ENCODE results near the gene DLL3. TPM values are rescaled to one million over a fixed set of nuclear protein-coding genes. Genes with fewer than 3 reads are reported as not detected.

DLL3 gene
- total RNA-seq, 4 donors from 2014 or later: 0.10 TPM; not detected in 3

DNA sequence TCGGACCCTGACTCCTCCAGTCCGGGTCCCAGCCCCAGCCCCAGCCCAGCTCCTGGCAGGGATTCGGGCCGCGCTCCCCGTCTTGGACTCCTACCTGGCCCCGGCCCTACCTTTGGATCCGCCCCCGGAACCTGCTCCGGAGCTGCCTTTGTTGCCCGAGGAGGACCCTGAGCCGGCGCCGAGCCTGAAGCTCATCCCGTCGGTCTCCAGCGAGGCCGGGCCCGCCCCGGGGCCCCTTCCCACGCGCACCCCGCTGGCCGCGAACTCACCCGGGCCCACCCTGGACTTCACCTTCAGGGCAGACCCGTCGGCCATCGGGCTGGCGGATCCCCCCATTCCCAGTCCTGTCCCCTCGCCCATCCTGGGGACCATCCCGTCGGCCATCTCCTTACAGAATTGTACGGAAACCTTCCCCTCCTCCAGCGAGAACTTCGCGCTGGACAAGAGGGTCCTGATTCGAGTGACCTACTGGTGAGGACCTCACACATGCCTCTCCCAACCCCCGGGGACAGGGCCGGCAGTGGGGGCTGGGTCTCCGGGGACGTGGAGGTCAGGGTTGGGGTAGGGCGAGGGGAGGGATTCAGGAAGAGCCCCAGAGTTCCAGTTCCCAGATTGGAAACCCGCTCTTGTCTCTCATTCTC is 16.9 kb downstream of the DLL3 start:
- intact Hi-C loops (cut with DNase I; ENCODE audit: low total_unique reads): no loop called here
- H3K4me3 ChIP-seq (ENCODE audit: low read depth, poor library complexity, severe bottlenecking): no peak overlapping the region
- 2% methylated on average over 25 to 44 of the region's 44 CpGs for WGBS, 2 donors
- TF ChIP-seq POLR2A (IDR thresholded peaks at IDR 0.05): no peak
- TF ChIP-seq, protein P1, sequence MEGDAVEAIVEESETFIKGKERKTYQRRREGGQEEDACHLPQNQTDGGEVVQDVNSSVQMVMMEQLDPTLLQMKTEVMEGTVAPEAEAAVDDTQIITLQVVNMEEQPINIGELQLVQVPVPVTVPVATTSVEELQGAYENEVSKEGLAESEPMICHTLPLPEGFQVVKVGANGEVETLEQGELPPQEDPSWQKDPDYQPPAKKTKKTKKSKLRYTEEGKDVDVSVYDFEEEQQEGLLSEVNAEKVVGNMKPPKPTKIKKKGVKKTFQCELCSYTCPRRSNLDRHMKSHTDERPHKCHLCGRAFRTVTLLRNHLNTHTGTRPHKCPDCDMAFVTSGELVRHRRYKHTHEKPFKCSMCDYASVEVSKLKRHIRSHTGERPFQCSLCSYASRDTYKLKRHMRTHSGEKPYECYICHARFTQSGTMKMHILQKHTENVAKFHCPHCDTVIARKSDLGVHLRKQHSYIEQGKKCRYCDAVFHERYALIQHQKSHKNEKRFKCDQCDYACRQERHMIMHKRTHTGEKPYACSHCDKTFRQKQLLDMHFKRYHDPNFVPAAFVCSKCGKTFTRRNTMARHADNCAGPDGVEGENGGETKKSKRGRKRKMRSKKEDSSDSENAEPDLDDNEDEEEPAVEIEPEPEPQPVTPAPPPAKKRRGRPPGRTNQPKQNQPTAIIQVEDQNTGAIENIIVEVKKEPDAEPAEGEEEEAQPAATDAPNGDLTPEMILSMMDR (IDR thresholded peaks at IDR 0.05): no peak
- no peak for DNase-seq (ENCODE audit: low spot score in 2 of 2)

DNA sequence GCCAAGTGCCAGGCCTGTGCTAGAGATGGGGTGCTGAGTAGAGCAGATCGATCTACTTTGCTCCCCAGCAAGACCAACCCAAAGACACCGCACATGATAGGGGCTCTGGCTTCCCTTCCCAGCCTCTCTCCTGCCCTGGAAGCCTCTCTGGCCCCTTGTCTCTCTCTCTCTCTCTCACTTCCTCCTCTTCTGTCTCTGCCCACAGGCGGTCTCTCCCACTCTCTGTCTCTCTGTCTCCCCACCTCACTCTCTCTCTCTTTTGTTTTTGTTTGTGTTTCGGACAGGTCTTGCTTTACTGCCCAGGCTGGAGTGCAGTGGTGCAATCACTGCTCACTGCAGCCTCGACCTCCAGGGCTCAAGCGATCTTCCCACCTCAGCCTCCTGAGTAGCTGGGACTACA is 17.5 kb downstream of the DLL3 start:
- WGBS, 2 donors: 48 to 54% methylated on average over 6 of the region's 6 CpGs
- no peak overlapping the region for H3K4me3 ChIP-seq (ENCODE audit: low read depth, poor library complexity, severe bottlenecking)
- TF ChIP-seq POLR2A (IDR thresholded peaks at IDR 0.05): no peak
- TF ChIP-seq, protein P1 (IDR thresholded peaks at IDR 0.05): no peak
- DNase-seq (ENCODE audit: low spot score in 2 of 2): no peak
- intact Hi-C loops (cut with DNase I; ENCODE audit: low total_unique reads): no loop called here

DNA sequence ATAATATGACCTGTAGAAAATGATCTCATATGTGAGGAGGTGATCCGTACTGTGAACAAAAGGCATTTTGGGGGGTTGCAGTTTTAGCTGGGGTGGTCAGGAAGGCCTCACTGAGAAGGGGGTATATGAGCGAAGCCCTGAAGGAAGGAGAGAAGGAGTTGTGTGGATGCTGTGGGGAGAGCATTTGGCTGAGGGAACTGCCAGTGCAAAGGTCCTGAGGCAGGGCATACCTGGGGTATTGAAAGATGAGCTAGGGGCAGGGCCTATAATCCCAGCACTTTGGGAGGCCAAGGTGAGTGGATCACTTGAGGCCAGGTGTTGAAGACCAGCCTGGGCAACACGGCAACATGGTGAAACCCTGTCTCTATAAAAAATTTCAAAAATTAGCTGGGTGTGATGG is 18.7 kb downstream of the DLL3 start:
- WGBS, 2 donors: 76 to 82% methylated on average over 3 of the region's 3 CpGs
- intact Hi-C loops (cut with DNase I; ENCODE audit: low total_unique reads): no loop called here
- TF ChIP-seq, protein P1 (IDR thresholded peaks at IDR 0.05): no peak
- no peak for TF ChIP-seq POLR2A (IDR thresholded peaks at IDR 0.05)
- DNase-seq (ENCODE audit: low spot score in 2 of 2): no peak
- H3K4me3 ChIP-seq (ENCODE audit: low read depth, poor library complexity, severe bottlenecking): no peak overlapping the region

DNA sequence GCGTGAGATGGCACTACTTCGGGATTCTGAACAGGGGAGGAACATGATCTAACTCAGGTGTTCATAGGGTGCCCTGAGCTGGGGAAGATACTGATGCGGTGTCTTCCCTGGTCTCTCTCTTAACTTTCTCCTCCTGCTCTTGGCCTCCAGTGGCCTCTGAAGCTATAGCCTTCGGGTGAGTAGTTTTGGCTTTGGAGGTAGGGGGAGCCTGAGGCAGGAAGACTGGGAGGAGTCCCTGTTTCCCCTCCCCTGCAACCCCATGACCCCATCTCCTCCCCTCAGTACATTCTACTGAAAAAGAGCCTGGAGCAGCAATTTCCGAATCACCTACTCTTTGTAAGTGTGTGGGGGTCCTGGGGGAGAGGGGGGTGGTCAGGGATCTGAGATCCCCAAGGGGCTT is 19.7 kb downstream of the DLL3 start:
- 29 to 47% methylated on average over 5 of the region's 5 CpGs for WGBS, 2 donors
- H3K4me3 ChIP-seq (ENCODE audit: low read depth, poor library complexity, severe bottlenecking): no peak overlapping the region
- TF ChIP-seq, protein P1 (IDR thresholded peaks at IDR 0.05): no peak
- TF ChIP-seq POLR2A (IDR thresholded peaks at IDR 0.05): no peak
- intact Hi-C loops (cut with DNase I; ENCODE audit: low total_unique reads): no loop called here
- DNase-seq (ENCODE audit: low spot score in 2 of 2): no peak

DNA sequence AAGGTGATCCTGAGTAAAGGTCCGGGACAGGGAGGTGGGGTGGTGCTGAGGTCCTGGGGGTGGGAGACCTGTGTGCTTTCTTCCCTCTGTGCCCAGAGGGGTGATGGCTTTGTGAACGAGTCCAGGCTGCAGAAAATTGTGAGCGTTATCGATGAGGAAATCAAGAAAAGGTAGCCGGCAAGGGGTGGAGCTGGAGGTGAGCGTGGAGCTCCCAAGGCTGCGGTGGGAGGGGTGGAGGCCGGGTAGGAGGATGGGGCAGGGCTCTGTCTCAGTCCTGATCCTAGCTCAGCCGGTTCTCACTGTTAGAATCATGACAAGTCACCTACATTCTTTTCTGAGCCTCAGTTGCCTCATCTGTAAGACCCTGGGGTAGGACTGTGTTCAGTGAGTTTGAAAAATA is 20.2 kb downstream of the DLL3 start:
- intact Hi-C loops (cut with DNase I; ENCODE audit: low total_unique reads): no loop called here
- TF ChIP-seq, protein P1 (IDR thresholded peaks at IDR 0.05): no peak
- no peak for TF ChIP-seq POLR2A (IDR thresholded peaks at IDR 0.05)
- WGBS, 2 donors: 41 to 54% methylated on average over 9 of the region's 9 CpGs
- H3K4me3 ChIP-seq (ENCODE audit: low read depth, poor library complexity, severe bottlenecking): no peak overlapping the region
- DNase-seq (ENCODE audit: low spot score in 2 of 2): no peak

Data from lower leg skin (tissue), 4 donors.